ENCODE results near the gene SPC24. TPM values are rescaled to one million over a fixed set of nuclear protein-coding genes. Genes with fewer than 3 reads are reported as not detected.

Gene SPC24
- 10 to 100 TPM; 62.8 to 85.5 TPM for total RNA-seq

- Mint-ChIP-seq H3K9me3 (ENCODE audit: low read depth) (no peaks in the 10 kb centered on the region), H3K4me1 (peaks cover 34% of the 10 kb centered on the region), H3K27ac (peak within 1 kb of the TSS; percentile 93), H3K36me3 (peaks cover 22% of the 10 kb centered on the region), H3K4me3 (peak within 1 kb of the TSS; percentile 88), H3K27me3 (no peaks in the 10 kb centered on the region)
- CTCF ChIA-PET = interaction anchor here (0.6 to 2.0 kb wide), 6 partner anchors 18 to 327 kb away, joined by 3 to 6 read pairs (median 4); no protein-coding TSS in a partner anchor
- DNase-seq (peak; percentile 98), ATAC-seq (peak; percentile 99)
Measured at GRCh38 chr19:11155373-11156120, at the start of gene SPC24. TSS of gene SPC24 (minus strand) at chr19:11155782. CDS start at chr19:11155776, 6 bp downstream.

GRCh38 chr19:11204943-11205349 lies 49.4 kb upstream of the SPC24 start:
- Mint-ChIP-seq H3K36me3 (no peaks in the 10 kb centered on the region), H3K4me1 (no peaks in the 10 kb centered on the region), H3K27ac (no peak overlapping the region), H3K4me3 (no peak overlapping the region), H3K27me3 (peaks cover 3% of the 10 kb centered on the region), H3K9me3 (ENCODE audit: low read depth) (no peaks in the 10 kb centered on the region)
- ATAC-seq = no peak
- no peak for DNase-seq
- CTCF ChIA-PET = interaction anchor here (0.6 kb wide), 1 partner anchor 186 kb away, joined by 3 read pairs; no protein-coding TSS in a partner anchor

GRCh38 chr19:11204076-11204602 lies 48.6 kb upstream of the SPC24 start:
- DNase-seq (no peak), ATAC-seq (no peak)
- Mint-ChIP-seq H3K36me3 (no peaks in the 10 kb centered on the region), H3K27ac (no peak overlapping the region), H3K4me3 (no peak overlapping the region), H3K27me3 (peaks cover 6% of the 10 kb centered on the region), H3K4me1 (no peaks in the 10 kb centered on the region), H3K9me3 (ENCODE audit: low read depth) (no peaks in the 10 kb centered on the region)
- CTCF ChIA-PET = interaction anchor here (1.2 kb wide), 1 partner anchor 66 kb away, joined by 4 read pairs; no protein-coding TSS in a partner anchor

GRCh38 chr19:11203194-11204075 lies 47.9 kb upstream of the SPC24 start:
- H3K4me1 Mint-ChIP-seq = no peaks in the 10 kb centered on the region
- DNase-seq (no peak), ATAC-seq (peak; percentile 10)
- CTCF ChIA-PET = interaction anchor here (1.2 kb wide), 1 partner anchor 65 kb away, joined by 4 read pairs; no protein-coding TSS in a partner anchor
- no peaks in the 10 kb centered on the region for H3K9me3 Mint-ChIP-seq (ENCODE audit: low read depth)
- H3K27me3 Mint-ChIP-seq = peaks cover 6% of the 10 kb centered on the region
- H3K36me3 Mint-ChIP-seq = no peaks in the 10 kb centered on the region
- no peak overlapping the region for H3K27ac Mint-ChIP-seq
- H3K4me3 Mint-ChIP-seq = no peak overlapping the region

- DNase-seq (no peak), ATAC-seq (no peak)
- no peaks in the 10 kb centered on the region for H3K9me3 Mint-ChIP-seq (ENCODE audit: low read depth)
- peaks cover 2% of the 10 kb centered on the region for H3K4me1 Mint-ChIP-seq
- no peak overlapping the region for H3K4me3 Mint-ChIP-seq
- H3K27me3 Mint-ChIP-seq = peaks cover 9% of the 10 kb centered on the region
- CTCF ChIA-PET = interaction anchor here (1.2 kb wide), 1 partner anchor 64 kb away, joined by 4 read pairs; no protein-coding TSS in a partner anchor
- H3K36me3 Mint-ChIP-seq = no peaks in the 10 kb centered on the region
- no peak overlapping the region for H3K27ac Mint-ChIP-seq
Measured at GRCh38 chr19:11202488-11203193, 47.1 kb upstream of the SPC24 start.

- Mint-ChIP-seq H3K27ac (no peak overlapping the region), H3K9me3 (ENCODE audit: low read depth) (no peaks in the 10 kb centered on the region), H3K4me3 (no peak overlapping the region), H3K4me1 (peaks cover 5% of the 10 kb centered on the region), H3K27me3 (peaks cover 9% of the 10 kb centered on the region), H3K36me3 (no peaks in the 10 kb centered on the region)
- ATAC-seq (no peak), DNase-seq (no peak)
- CTCF ChIA-PET = no interaction called here
Measured at GRCh38 chr19:11201791-11202190, 46.2 kb upstream of the SPC24 start.

- CTCF ChIA-PET = no interaction called here
- no peak overlapping the region for H3K27ac Mint-ChIP-seq
- DNase-seq = no peak
- no peaks in the 10 kb centered on the region for H3K9me3 Mint-ChIP-seq (ENCODE audit: low read depth)
- no peak for ATAC-seq
- H3K4me1 Mint-ChIP-seq = peaks cover 5% of the 10 kb centered on the region
- no peak overlapping the region for H3K4me3 Mint-ChIP-seq
- H3K27me3 Mint-ChIP-seq = peaks cover 14% of the 10 kb centered on the region
- H3K36me3 Mint-ChIP-seq = no peaks in the 10 kb centered on the region
Measured at GRCh38 chr19:11200931-11201330, 45.3 kb upstream of the SPC24 start.

- CTCF ChIA-PET = no interaction called here
- Mint-ChIP-seq H3K27me3 (peaks cover 17% of the 10 kb centered on the region), H3K9me3 (ENCODE audit: low read depth) (no peaks in the 10 kb centered on the region), H3K4me1 (peaks cover 9% of the 10 kb centered on the region), H3K4me3 (no peak overlapping the region), H3K27ac (no peak overlapping the region), H3K36me3 (no peaks in the 10 kb centered on the region)
- no peak for ATAC-seq
- no peak for DNase-seq
Measured at GRCh38 chr19:11200015-11200574, 44.5 kb upstream of the SPC24 start.

- Mint-ChIP-seq H3K4me3 (no peak overlapping the region), H3K27ac (no peak overlapping the region), H3K4me1 (peaks cover 9% of the 10 kb centered on the region), H3K27me3 (peaks cover 17% of the 10 kb centered on the region), H3K36me3 (no peaks in the 10 kb centered on the region), H3K9me3 (ENCODE audit: low read depth) (no peaks in the 10 kb centered on the region)
- ATAC-seq (no peak), DNase-seq (no peak)
- CTCF ChIA-PET = no interaction called here
Measured at GRCh38 chr19:11199517-11199916, 43.9 kb upstream of the SPC24 start.

GRCh38 chr19:11198769-11199424 lies 43.3 kb upstream of the SPC24 start:
- Mint-ChIP-seq H3K4me3 (no peak overlapping the region), H3K36me3 (no peaks in the 10 kb centered on the region), H3K27me3 (peaks cover 17% of the 10 kb centered on the region), H3K4me1 (peaks cover 9% of the 10 kb centered on the region), H3K27ac (no peak overlapping the region), H3K9me3 (ENCODE audit: low read depth) (no peaks in the 10 kb centered on the region)
- ATAC-seq (no peak), DNase-seq (no peak)
- CTCF ChIA-PET = interaction anchor here (1.0 to 1.6 kb wide), 2 partner anchors 164 to 262 kb away, joined by 3 to 7 read pairs; no protein-coding TSS in a partner anchor

- Mint-ChIP-seq H3K4me3 (peak overlapping the region; percentile 61), H3K27me3 (peaks cover 17% of the 10 kb centered on the region), H3K27ac (no peak overlapping the region), H3K9me3 (ENCODE audit: low read depth) (no peaks in the 10 kb centered on the region), H3K36me3 (no peaks in the 10 kb centered on the region), H3K4me1 (peaks cover 9% of the 10 kb centered on the region)
- CTCF ChIA-PET = interaction anchor here (0.6 to 1.6 kb wide), 3 partner anchors 163 to 262 kb away, joined by 3 to 7 read pairs (median 3); no protein-coding TSS in a partner anchor
- ATAC-seq (no peak), DNase-seq (no peak)
Measured at GRCh38 chr19:11198175-11198534, 42.6 kb upstream of the SPC24 start.

All from activated CD8-positive, alpha-beta memory T cell treated with anti-CD3 and anti-CD28 coated beads, Interleukin-2, amount 10 ng/mL, durations not matched to agents 7 days and 5 days (primary cell).